GM12864 (cell line): ENCODE data around the gene SARDH.

Experiments used
- DNase-seq: peaks from one replicate; pipeline ENCODE4 v3.0.0-alpha.2; 2011; ENCODE audit warnings: low read depth
- H3K4me3 ChIP-seq: 2 replicates; pipeline ENCODE4 v1.5.1; 2011; ENCODE audit warnings: mild to moderate bottlenecking, low read depth, low read length, control low read depth
- TF ChIP-seq, protein P1 (sequence below): IDR thresholded peaks from 2 replicates; pipeline ENCODE4 v1.5.1; 2011; ENCODE audit warnings: low read depth, mild to moderate bottlenecking, moderate library complexity, low read length, control low read depth, inconsistent platforms; ENCODE audit errors: missing control alignments

Gene SARDH

DNA sequence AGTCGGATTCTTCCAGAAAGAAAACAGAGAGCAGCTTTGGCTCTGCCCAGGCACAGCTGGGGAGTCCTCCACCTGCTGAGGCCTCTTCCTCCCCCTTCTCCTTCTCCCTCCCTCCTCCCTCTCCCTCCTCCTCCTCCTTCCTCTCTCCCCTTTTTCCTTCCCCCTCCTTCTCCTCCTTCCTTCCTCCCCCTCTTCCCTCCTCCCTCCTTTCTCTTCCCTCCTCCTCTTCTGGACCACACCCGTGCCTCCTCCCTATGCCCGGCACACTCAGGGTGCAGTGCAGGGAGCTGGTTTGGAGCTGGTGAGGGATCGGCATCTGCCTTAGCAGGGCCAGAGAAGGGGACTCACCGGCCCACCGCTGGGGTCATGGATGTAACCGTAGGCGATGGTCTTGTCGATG lies 71.8 kb downstream of the SARDH start:
- no peak overlapping the region for H3K4me3 ChIP-seq
- TF ChIP-seq, protein P1, sequence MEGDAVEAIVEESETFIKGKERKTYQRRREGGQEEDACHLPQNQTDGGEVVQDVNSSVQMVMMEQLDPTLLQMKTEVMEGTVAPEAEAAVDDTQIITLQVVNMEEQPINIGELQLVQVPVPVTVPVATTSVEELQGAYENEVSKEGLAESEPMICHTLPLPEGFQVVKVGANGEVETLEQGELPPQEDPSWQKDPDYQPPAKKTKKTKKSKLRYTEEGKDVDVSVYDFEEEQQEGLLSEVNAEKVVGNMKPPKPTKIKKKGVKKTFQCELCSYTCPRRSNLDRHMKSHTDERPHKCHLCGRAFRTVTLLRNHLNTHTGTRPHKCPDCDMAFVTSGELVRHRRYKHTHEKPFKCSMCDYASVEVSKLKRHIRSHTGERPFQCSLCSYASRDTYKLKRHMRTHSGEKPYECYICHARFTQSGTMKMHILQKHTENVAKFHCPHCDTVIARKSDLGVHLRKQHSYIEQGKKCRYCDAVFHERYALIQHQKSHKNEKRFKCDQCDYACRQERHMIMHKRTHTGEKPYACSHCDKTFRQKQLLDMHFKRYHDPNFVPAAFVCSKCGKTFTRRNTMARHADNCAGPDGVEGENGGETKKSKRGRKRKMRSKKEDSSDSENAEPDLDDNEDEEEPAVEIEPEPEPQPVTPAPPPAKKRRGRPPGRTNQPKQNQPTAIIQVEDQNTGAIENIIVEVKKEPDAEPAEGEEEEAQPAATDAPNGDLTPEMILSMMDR, result no peak
- no peak for DNase-seq

DNA sequence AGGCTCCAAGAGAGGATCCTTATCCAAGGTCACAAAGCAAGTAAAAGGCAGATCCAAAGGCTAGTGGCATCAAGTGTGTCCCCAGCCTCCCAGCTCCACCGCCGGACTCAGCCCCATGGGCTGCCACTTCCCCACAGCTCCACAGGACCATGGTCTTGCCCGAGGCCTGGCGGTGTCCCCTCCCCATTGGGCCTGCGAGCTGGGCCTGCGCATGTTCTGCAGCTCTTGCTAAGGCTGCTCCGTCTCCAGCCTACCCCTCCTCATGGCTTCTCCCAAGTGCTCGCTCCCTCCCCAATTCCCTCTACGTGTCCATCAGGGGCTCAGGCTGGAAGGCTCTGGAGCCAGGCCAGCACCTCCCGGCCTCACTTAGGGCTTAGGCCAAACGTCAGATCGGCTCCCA lies 72.6 kb downstream of the SARDH start:
- TF ChIP-seq, protein P1, result no peak
- DNase-seq, result no peak
- H3K4me3 ChIP-seq, result no peak overlapping the region

DNA sequence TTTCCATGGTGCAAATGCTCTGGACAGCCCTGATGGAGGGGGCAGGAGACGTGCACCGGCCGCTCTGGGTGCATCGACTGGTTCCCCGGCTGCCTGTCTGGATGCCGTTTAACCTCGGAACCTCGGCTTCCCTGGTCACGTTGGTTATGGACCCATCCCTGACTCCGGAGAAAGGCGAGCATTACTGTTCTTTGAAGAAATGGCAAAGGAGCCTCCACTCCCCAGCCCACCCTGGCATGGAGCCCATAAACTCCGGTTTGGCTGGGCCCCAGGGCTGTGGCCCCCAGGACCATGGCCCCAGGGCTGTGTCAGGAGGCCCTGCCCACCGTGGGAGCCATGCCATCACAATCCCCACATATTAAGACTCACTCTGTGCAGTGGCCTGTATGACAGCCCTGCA lies 73.1 kb downstream of the SARDH start:
- no peak overlapping the region for H3K4me3 ChIP-seq
- TF ChIP-seq, protein P1, result no peak
- no peak for DNase-seq

DNA sequence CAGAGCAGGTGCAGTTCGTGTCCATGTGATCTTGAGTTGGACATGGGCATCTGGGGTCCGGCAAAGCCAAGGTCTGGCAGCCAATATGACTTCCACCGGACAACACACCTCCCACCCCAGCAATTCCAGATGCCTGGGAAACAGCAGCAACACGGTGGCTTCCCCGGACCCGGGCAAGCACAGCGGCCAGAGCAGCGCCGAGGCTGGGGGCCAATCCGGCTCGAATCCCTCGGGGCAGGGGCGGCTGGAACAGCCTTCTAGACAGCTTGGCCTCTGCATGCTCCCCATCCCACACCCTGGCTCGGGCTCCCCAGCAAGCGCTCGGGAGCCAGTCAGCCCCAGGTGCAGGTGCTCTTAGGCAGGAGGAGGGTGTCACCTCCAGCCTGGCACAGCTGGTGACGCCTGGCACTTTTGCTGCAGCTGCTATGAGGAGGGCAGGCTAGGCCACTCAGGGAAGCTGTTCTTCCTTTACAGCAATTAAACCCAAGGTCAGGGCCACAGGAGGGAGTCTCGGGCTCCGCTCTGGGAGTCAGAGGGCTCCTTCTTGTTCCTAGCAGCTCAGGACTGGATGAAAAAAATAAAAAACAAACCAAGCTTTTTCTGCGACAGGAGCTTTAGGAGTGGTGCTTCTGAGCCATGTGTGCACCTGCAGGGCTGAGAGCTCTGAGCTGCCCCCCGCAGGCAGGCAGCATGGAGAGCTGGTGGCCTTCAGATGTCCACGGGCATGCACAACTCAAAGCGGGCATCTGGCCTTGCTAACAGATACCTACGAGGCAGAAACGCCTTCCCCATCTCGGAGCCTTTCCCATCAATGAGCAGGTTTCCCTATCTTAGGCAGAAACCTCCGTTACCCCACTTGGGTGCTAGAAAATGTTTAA lies 73.7 kb downstream of the SARDH start:
- no peak for DNase-seq
- H3K4me3 ChIP-seq, result no peak overlapping the region
- TF ChIP-seq, protein P1, result no peak

DNA sequence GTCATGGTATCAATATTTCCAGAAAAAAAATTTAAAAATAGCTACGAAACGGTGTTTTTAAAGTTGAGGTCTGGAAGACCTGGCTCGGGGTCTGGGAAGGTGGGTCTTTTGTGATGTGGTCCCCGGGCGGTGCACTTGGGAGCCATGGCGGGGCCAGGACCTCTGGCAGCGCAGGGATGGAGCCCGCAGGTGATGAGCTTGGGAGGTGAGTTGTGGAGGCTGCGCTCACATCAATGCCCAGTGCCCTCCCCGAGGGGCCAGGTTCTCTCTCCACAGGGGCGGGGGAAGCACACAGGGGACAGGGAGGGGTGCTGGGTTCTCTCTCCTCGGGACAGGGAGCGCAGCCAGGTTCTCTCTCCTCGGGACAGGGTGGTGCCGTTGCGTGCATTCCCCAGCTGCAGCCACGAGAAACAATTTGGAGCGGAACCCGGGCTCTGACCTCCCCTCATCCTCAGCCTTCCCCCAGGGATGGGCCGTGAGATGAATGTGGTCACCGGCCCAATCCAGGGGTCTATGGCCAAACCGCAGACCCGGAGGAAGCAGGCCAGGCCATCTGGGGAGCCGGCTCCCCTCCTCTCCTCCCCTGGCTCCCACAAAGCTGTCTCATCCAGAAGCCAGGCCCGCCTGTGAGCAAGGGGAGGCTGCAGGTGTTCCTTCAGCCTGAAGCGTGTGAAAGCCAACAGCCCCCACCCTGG lies 76.2 kb downstream of the SARDH start:
- TF ChIP-seq, protein P1, result no peak
- DNase-seq, result no peak

DNA sequence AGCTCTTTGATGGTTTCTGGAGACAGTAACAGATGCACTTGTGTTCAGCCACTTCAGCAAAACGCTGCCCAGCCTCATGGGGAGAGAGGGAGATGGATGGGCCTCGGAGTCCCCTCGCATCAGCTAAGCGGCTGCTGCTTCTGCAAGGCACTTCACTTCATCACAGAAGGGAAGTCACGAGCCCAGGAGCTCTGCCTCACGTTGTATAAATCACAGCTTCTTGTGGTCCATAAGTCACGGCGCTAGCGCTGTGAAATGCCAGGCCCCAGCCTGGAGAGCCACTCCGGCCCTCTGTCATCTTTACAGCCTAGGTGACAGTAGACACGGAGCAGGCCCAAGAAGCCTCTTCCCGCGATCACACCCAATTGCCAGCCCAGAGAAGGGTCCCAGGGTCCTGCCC lies 78.6 kb downstream of the SARDH start:
- no peak for DNase-seq
- H3K4me3 ChIP-seq, result no peak overlapping the region
- TF ChIP-seq, protein P1, result no peak

More for the DNA sequence above, 76.2 kb downstream of the SARDH start:
- H3K4me3 ChIP-seq, result no peak overlapping the region
